Transverse colon (tissue), 4 donors: ENCODE measurements around the gene GATA5.

Experiments
- CTCF ChIP-seq, 5 experiments: fragments of 200-600 bp in 3 of 5; fragments of 450-650 bp in 2 of 5; sonication (generic) in 3 of 5; IDR thresholded peaks; 1 replicate in 2 of 5; 2 replicates in 3 of 5; pipeline ENCODE4 v1.5.1; 2016 to 2017; ENCODE audit warnings: antibody characterized with exemption in 5 of 5, inconsistent platforms in 3 of 5, mild to moderate bottlenecking in 2 of 5, moderate library complexity in 1 of 5
- EP300 ChIP-seq: sonication (generic); formaldehyde crosslinking; IDR thresholded peaks from one replicate; pipeline ENCODE4 v1.6.1; 2017; ENCODE audit warnings: antibody characterized with exemption, low read depth
- POLR2A ChIP-seq: fragments of 450-650 bp; IDR thresholded peaks from one replicate; pipeline ENCODE4 v1.6.1; 2016; ENCODE audit warnings: antibody characterized with exemption, mild to moderate bottlenecking, moderate library complexity
- POLR2AphosphoS5 ChIP-seq, 3 donors: sonication (generic); formaldehyde crosslinking; IDR thresholded peaks; one replicate each; pipeline ENCODE4 v1.6.1; 2016; ENCODE audit warnings: antibody characterized with exemption in 3 of 3

- TF ChIP-seq CTCF (IDR thresholded peaks at IDR 0.05) (no peak), POLR2A (no peak), POLR2AphosphoS5 (IDR thresholded peaks at IDR 0.05) (no peak), EP300 (no peak)
Observed at GRCh38 chr20:62492711-62493110, 16.9 kb upstream of the GATA5 start.
